Measurements from ENCODE around the gene SPINT3. TPM values are rescaled to one million over a fixed set of nuclear protein-coding genes. Genes with fewer than 3 reads are reported as not detected.

The SPINT3 gene, protein sequence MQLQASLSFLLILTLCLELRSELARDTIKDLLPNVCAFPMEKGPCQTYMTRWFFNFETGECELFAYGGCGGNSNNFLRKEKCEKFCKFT
- total RNA-seq, result not detected in 2 replicates

DNA sequence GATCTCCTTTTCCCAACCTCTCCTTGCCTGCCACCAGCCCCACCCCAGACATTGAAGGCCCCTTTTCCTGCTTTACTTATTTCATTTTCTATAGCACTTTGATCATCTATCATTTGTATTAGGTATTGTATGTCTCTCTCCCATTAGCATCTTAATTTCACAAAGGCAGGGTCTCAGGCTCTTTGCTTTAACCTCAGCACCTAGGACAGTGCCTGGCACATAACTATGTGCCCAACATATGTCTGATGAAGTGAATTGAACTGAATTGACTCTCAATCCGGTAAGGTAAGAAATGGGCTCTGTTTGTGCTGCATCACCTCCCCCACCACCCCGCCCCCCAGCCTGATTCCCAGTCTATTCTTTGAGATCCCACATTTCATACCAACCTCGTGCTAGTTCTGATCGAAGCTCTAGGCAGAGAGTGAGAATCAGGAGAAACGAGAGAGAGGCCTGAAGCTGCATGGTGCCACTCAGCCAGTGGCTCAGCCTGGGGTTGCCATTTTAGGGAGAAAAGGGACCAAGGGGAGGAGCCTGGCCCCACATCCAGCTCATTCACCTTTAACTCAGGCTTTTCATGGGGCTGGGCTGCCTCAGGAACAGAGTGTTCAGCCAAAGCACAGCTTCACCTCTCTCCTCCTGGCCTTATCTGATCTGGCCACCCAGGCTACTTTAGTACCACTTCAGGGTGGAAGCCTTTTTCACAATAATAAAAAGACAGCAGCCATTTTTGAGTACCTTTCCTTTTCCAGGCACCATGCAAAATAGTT, at the start of gene SPINT3:
SPINT3 (minus strand) TSS at position 476 of the 767 bp plus-strand sequence; CDS start at position 462, 14 bp downstream.

DNA sequence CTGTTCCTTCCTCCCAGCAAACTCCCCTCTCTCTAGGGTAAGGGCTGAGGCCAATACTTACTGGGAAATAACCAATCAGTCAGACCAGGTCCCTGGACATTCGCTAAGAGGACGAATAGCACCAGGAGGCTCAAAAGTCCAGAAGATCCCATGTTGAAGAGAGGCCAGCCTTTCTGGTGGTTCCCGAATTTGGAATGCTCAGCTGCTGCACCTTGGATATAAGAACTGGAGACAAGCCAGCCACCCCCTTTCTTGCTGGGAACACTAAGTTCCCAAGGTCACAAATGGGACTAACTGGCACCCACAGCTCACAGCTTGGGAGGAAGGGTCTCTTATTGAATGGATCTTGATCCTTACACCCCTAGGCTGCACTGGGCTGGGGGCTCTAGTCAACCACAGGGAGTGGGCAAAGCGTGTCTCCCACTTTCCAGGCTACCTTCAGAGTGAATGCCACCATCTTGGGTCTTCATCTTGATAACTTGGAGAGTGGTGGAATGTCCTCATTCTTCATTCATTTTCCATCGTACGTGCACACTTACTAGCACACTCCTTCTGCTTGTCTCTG, 31.9 kb upstream of the SPINT3 start, which contains the start of gene EPPIN:
EPPIN (minus strand) TSS at position 196 of the 565 bp plus-strand sequence; CDS start at position 152, 44 bp downstream.

DNA sequence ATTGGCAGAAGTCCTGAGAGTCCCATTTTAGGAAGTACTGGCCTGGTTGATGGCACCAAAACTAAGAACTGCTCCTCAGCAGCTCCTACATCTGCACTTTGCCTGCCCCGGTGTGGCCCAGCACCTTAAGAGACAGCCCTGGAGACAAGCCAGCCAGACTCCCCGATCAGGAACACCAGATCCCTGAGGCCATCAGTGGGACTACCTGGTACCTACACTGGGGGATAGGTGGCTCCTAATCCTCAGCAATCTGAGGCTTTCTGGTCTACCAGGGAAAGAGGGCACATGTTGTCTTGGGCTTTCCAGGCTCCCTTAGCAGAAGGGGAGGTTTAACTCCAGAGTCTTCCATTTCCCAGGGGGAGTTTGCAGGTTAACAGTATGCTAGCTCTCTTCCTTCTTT, 24.0 kb upstream of the SPINT3 start, which contains the start of gene WFDC6:
WFDC6 (minus strand) TSS at position 101 of the 400 bp plus-strand sequence; CDS start at position 26, 75 bp downstream.

DNA sequence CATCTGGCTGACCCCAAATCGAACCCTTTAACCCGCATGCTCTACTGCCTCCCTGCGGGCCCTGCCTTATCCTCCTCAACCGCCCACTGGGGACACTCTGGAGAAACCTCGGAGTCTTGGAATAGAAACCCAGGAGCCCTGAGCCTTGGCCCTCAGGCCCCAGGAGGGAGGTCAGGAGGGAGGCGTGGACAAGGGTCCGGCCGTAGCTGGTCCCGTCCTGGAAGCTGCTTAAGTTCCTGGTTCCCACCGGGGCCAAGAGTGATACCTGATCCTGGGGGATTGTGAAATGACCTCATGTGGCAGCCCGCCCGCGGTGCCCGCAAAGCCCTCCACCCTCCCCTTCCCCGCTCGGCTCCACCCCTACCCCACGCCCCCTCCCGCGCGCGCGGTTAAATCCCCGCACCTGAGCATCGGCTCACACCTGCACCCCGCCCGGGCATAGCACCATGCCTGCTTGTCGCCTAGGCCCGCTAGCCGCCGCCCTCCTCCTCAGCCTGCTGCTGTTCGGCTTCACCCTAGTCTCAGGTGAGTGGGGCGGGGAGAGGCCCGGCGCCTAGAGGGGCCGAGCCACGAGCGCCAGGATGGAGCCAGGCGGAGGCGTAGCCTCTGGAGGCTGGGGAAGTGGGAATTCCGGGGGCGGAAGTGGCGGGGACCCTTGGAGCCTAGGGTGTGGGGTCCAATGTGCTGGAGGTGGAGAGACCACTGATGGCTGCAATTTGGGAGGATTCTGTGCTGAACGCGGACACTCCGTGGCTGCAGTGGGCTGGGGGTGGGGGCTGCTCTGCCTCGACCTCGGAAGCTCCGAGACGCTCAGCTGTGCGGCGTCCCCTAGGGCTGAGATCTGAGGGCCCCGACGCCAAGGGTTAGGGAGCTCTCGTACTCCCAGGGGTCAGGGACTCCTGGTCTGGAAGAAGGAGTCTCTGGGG, 45.8 kb downstream of the SPINT3 start, which contains the start of gene WFDC2:
WFDC2 (plus strand) TSS at position 418 of the 926 bp plus-strand sequence; CDS start at position 447, 29 bp downstream.

Small RNA genes lying within 50 kb of the gene (small RNA-seq; reads per million reads assigned to genes)
- gene AL031663.1, result not detected
- gene HSPD1P21, result not detected
- gene RNA5SP485, result not detected

Other genes with a start within 250 kb of the SPINT3 start
- gene RBPJL, start 208.8 kb downstream of the SPINT3 start, total RNA-seq, result not detected in 2 replicates
- not detected in 2 replicates for gene MATN4, start 207.3 kb downstream of the SPINT3 start, total RNA-seq
- gene SDC4, start 167.2 kb downstream of the SPINT3 start, total RNA-seq, result 22.7 and 23.0 TPM in 2 replicates
- gene SYS1, start 152.5 kb downstream of the SPINT3 start, total RNA-seq, result 19.3 and 22.3 TPM in 2 replicates
- not detected in 2 replicates for gene TP53TG5, start 137.3 kb downstream of the SPINT3 start, total RNA-seq
- 14.1 and 22.8 TPM in 2 replicates for gene DBNDD2, start 107.3 kb downstream of the SPINT3 start, total RNA-seq
- gene PIGT, start 99.5 kb downstream of the SPINT3 start, total RNA-seq, result 39.2 and 41.9 TPM in 2 replicates
- gene WFDC2, start 45.9 kb downstream of the SPINT3 start, total RNA-seq, result not detected in 2 replicates
- gene WFDC6, start 23.9 kb upstream of the SPINT3 start, total RNA-seq, result not detected in 2 replicates
- not detected in 2 replicates for gene EPPIN, start 31.8 kb upstream of the SPINT3 start, total RNA-seq
- not detected in 2 replicates for gene WFDC8, start 63.7 kb upstream of the SPINT3 start, total RNA-seq
- gene WFDC10A, start 114.1 kb upstream of the SPINT3 start, total RNA-seq, result not detected in 2 replicates
- gene WFDC9, start 115.7 kb upstream of the SPINT3 start, total RNA-seq, result not detected in 2 replicates
- gene WFDC11, start 154.6 kb upstream of the SPINT3 start, total RNA-seq, result not detected in 2 replicates
- gene WFDC13, start 186.4 kb upstream of the SPINT3 start, total RNA-seq, result not detected in 2 replicates
- not detected in 2 replicates for gene WFDC10B, start 189.4 kb upstream of the SPINT3 start, total RNA-seq
- not detected in 2 replicates for gene SPINT4, start 206.7 kb upstream of the SPINT3 start, total RNA-seq

Data from thoracic aorta endothelial cell (primary cell).